SK-N-SH (cell line): ENCODE data around the gene OR11H7. TPM values are rescaled to one million over a fixed set of nuclear protein-coding genes. Genes with fewer than 3 reads are reported as not detected.

Experiments used
- CTCF ChIA-PET: fragments of 300-600, 350-600 bp; formaldehyde crosslinking; extraction: SDS; loops from one replicate; lab custom pipeline; 2021; lab: Yijun Ruan, JAX
- POLR2A ChIA-PET: fragments of 350-600 bp; sonication (Branson Sonifier 250); formaldehyde crosslinking; extraction: SDS; loops from one replicate; lab custom pipeline; 2020; ENCODE audit warnings: antibody characterized with exemption, inconsistent platforms; lab: Yijun Ruan, JAX
- DNase-seq: peaks from one replicate; pipeline ENCODE4 v3.0.0; 2012
- H2AFZ ChIP-seq: fragments of 200-600 bp; sonication (generic); 2 replicates; pipeline ENCODE4 v1.8.1; 2016; ENCODE audit warnings: antibody characterized with exemption, mild to moderate bottlenecking, low read depth
- H3F3A ChIP-seq: fragments of 200-600 bp; sonication (generic); replicated peaks from 2 replicates; pipeline ENCODE3; 2016; ENCODE audit warnings: antibody characterized with exemption, mild to moderate bottlenecking; ENCODE audit not compliant: insufficient read depth
- H3K27ac ChIP-seq, 2 experiments: fragments of 200-500 bp in 1 of 2; fragments of 200-600 bp in 1 of 2; sonication (Bioruptor generic) in 1 of 2; sonication (generic), shearing (Covaris generic) in 1 of 2; 2 replicates each; pipeline versions ENCODE4 v1.5.1 to v1.6.1; 2014 to 2016; ENCODE audit warnings: low read depth in 2 of 2, inconsistent platforms in 1 of 2, low read length in 1 of 2, mild to moderate bottlenecking in 1 of 2, mixed read lengths in 1 of 2
- H3K27me3 ChIP-seq: fragments of 200-600 bp; sonication (generic), shearing (Covaris generic); 2 replicates; pipeline ENCODE4 v1.6.1; 2016; ENCODE audit warnings: mixed run types; ENCODE audit not compliant: insufficient read depth
- H3K36me3 ChIP-seq, 2 experiments: fragments of 200-500 bp in 1 of 2; fragments of 200-600 bp in 1 of 2; sonication (Bioruptor generic) in 1 of 2; sonication (generic) in 1 of 2; replicated peaks in 1 of 2; 2 replicates each; pipeline versions ENCODE3 to v1.5.1; 2014 to 2016; ENCODE audit warnings: low read length in 1 of 2, mild to moderate bottlenecking in 1 of 2; ENCODE audit not compliant: insufficient read depth in 2 of 2, control insufficient read depth in 1 of 2
- H3K4me1 ChIP-seq, 2 experiments: fragments of 200-500 bp in 1 of 2; fragments of 200-600 bp in 1 of 2; sonication (Bioruptor generic) in 1 of 2; sonication (generic), shearing (Covaris generic) in 1 of 2; 2 replicates each; pipeline versions ENCODE4 v1.5.1 to v1.6.1; 2014 to 2016; ENCODE audit warnings: low read depth in 1 of 2, low read length in 1 of 2, mixed run types in 1 of 2; ENCODE audit not compliant: insufficient read depth in 2 of 2, control insufficient read depth in 1 of 2
- H3K4me2 ChIP-seq: fragments of 200-600 bp; sonication (generic), shearing (Covaris generic); 2 replicates; pipeline ENCODE4 v1.6.1; 2017; ENCODE audit warnings: mixed run types
- H3K4me3 ChIP-seq, 2 experiments: fragments of 200-500 bp in 1 of 2; fragments of 200-600 bp in 1 of 2; sonication (Bioruptor generic) in 1 of 2; sonication (generic), shearing (Covaris generic) in 1 of 2; 2 replicates each; pipeline versions ENCODE4 v1.5.1 to v1.8.1; 2014 to 2016; ENCODE audit warnings: low read depth in 2 of 2, inconsistent platforms in 1 of 2, low read length in 1 of 2, mild to moderate bottlenecking in 1 of 2, mixed read lengths in 1 of 2, moderate library complexity in 1 of 2
- H3K79me2 ChIP-seq: fragments of 200-600 bp; sonication (generic); 2 replicates; pipeline ENCODE4 v1.8.1; 2017; ENCODE audit warnings: mild to moderate bottlenecking; ENCODE audit not compliant: insufficient read depth
- H3K9ac ChIP-seq: fragments of 200-600 bp; sonication (generic); 2 replicates; pipeline ENCODE4 v1.6.1; 2017; ENCODE audit warnings: mixed run types
- H3K9me2 ChIP-seq: fragments of 200-600 bp; sonication (generic); 2 replicates; pipeline ENCODE4 v1.6.1; 2017; ENCODE audit warnings: mixed run types
- H3K9me3 ChIP-seq: fragments of 200-600 bp; sonication (generic); 2 replicates; pipeline ENCODE4 v1.6.1; 2017; ENCODE audit warnings: mixed run types, mild to moderate bottlenecking, moderate library complexity
- H4K20me1 ChIP-seq: fragments of 200-600 bp; sonication (generic); 2 replicates; pipeline ENCODE4 v1.6.1; 2017; ENCODE audit warnings: mild to moderate bottlenecking, mixed run types; ENCODE audit not compliant: insufficient read depth
- CHD2 ChIP-seq: fragments of 150-350 bp; IDR thresholded peaks from 2 replicates; pipeline ENCODE4 v1.6.1; 2018; ENCODE audit warnings: low read length; ENCODE audit not compliant: partially characterized antibody
- ELF1 ChIP-seq: IDR thresholded peaks from 2 replicates; pipeline ENCODE4 v1.4.0; 2012
- FOSL2 ChIP-seq: IDR thresholded peaks from 2 replicates; pipeline ENCODE4 v1.4.0; 2012; ENCODE audit warnings: low read depth, mild to moderate bottlenecking, moderate library complexity, borderline replicate concordance
- FOXM1 ChIP-seq: IDR thresholded peaks from 2 replicates; pipeline ENCODE4 v1.4.0; 2012; ENCODE audit warnings: low read depth, mild to moderate bottlenecking
- GATA2 ChIP-seq: sonication (generic); formaldehyde crosslinking; IDR thresholded peaks from 2 replicates; pipeline ENCODE4 v1.5.0; 2020; ENCODE audit warnings: mild to moderate bottlenecking, missing genetic modification reagents
- MEF2A ChIP-seq: IDR thresholded peaks from 2 replicates; pipeline ENCODE4 v1.4.0; 2012; ENCODE audit warnings: low read depth, borderline replicate concordance
- MXI1 ChIP-seq: IDR thresholded peaks from 2 replicates; pipeline ENCODE4 v1.6.1; 2012; ENCODE audit warnings: mild to moderate bottlenecking, low read depth, low read length, improper control_type of control experiment
- NFIC ChIP-seq: IDR thresholded peaks from 2 replicates; pipeline ENCODE4 v1.4.0; 2012; ENCODE audit warnings: borderline replicate concordance
- REST ChIP-seq: IDR thresholded peaks from 2 replicates; pipeline ENCODE4 v1.6.1; 2012; ENCODE audit warnings: mild to moderate bottlenecking, low read depth, low read length, moderate library complexity
- RFX5 ChIP-seq: IDR thresholded peaks from 2 replicates; pipeline ENCODE4 v1.6.1; 2012; ENCODE audit warnings: mild to moderate bottlenecking, improper control_type of control experiment, low read length
- TAF1 ChIP-seq: IDR thresholded peaks from 2 replicates; pipeline ENCODE4 v1.6.1; 2012; ENCODE audit warnings: low read depth, mild to moderate bottlenecking, low read length, moderate library complexity, borderline replicate concordance
- WGBS: methylation state at CpG from one replicate; pipeline ENCODE4 v1.1.6; 2017; ENCODE audit warnings: low lambda C conversion rate; 5-methylcytosine and 5-hydroxymethylcytosine counted together
- polyA plus RNA-seq, 3 experiments: library from polyadenylated mRNA; depleted of rRNA; stranded (reverse); fragments of >200 nt; gene quantifications; 2 replicates each; pipeline ENCODE4 v1.2.3, GENCODE V29; 2012
- TF ChIP-seq, protein P1 (sequence below): IDR thresholded peaks from 2 replicates; pipeline ENCODE4 v1.4.0; 2012; ENCODE audit warnings: low read depth, borderline replicate concordance

OR11H7 gene
- polyA plus RNA-seq, 1 of the 3 experiments (the other 2 are of a cell fraction), result not detected

DNA sequence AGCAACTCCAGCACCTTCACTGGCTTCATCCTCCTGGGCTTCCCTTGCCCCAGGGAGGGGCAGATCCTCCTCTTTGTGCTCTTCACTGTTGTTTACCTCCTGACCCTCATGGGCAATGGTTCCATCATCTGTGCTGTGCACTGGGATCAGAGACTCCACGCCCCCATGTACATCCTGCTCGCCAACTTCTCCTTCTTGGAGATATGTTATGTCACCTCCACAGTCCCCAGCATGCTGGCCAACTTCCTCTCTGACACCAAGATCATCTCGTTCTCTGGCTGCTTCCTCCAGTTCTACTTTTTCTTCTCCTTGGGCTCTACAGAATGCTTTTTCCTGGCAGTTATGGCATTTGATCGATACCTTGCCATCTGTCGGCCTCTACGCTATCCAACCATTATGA, 31.3 kb upstream of the OR11H7 start:
- TF ChIP-seq, protein P1, sequence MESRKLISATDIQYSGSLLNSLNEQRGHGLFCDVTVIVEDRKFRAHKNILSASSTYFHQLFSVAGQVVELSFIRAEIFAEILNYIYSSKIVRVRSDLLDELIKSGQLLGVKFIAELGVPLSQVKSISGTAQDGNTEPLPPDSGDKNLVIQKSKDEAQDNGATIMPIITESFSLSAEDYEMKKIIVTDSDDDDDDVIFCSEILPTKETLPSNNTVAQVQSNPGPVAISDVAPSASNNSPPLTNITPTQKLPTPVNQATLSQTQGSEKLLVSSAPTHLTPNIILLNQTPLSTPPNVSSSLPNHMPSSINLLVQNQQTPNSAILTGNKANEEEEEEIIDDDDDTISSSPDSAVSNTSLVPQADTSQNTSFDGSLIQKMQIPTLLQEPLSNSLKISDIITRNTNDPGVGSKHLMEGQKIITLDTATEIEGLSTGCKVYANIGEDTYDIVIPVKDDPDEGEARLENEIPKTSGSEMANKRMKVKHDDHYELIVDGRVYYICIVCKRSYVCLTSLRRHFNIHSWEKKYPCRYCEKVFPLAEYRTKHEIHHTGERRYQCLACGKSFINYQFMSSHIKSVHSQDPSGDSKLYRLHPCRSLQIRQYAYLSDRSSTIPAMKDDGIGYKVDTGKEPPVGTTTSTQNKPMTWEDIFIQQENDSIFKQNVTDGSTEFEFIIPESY, result no peak
- TF ChIP-seq FOSL2, result no peak
- TF ChIP-seq MXI1, result no peak
- TF ChIP-seq CHD2, result no peak
- TF ChIP-seq TAF1, result no peak
- no peak for TF ChIP-seq NFIC
- Histone ChIP-seq H2AFZ (no peak overlapping the region), H4K20me1 (no peaks in the 10 kb centered on the region), H3K27ac (no peak overlapping the region), H3K9me2 (no peaks in the 10 kb centered on the region), H3K4me3 (no peak overlapping the region), H3F3A (no peaks in the 10 kb centered on the region), H3K4me2 (no peak overlapping the region), H3K36me3 (no peaks in the 10 kb centered on the region), H3K4me1 (no peaks in the 10 kb centered on the region), H3K9me3 (no peaks in the 10 kb centered on the region), H3K79me2 (no peaks in the 10 kb centered on the region), H3K27me3 (peaks cover 29% of the 10 kb centered on the region), H3K9ac (no peak overlapping the region)
- CTCF ChIA-PET, result no interaction called here
- WGBS, result 21% methylated on average over 5 of the region's 6 CpGs
- no peak for DNase-seq
- POLR2A ChIA-PET, result no interaction called here

DNA sequence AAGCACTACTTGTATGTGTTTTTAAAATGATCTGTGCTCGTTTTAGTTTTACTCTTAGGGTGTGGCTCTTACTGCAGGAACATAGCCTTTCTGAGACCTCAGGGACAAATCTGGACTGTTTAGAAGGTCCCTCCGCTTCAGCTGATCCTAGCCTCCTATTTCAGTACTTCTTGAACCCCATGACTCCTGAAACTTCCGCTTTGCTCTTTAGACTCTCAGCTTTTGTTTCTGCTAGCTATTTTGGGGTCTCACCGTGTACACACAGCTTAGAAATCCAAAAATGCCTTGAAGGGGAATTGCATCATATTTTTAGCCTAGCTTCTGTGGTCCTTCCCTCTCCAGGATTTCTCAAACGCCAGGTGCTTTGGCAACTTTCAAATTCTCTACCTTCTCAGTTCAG, 29.8 kb upstream of the OR11H7 start:
- Histone ChIP-seq H3K9ac (no peak overlapping the region), H3F3A (no peaks in the 10 kb centered on the region), H4K20me1 (no peaks in the 10 kb centered on the region), H2AFZ (0 out of 2 replicates have a peak overlapping the region, but pooled peaks have one; percentile 10), H3K36me3 (no peaks in the 10 kb centered on the region), H3K27me3 (peaks cover 21% of the 10 kb centered on the region), H3K79me2 (no peaks in the 10 kb centered on the region), H3K4me1 (no peaks in the 10 kb centered on the region), H3K4me3 (no peak overlapping the region), H3K4me2 (no peak overlapping the region), H3K27ac (no peak overlapping the region), H3K9me3 (no peaks in the 10 kb centered on the region), H3K9me2 (no peaks in the 10 kb centered on the region)
- DNase-seq, result no peak
- no peak for TF ChIP-seq MXI1
- no peak for TF ChIP-seq MEF2A
- no peak for TF ChIP-seq RFX5
- no peak for TF ChIP-seq ELF1
- WGBS, result 3% methylated on average over 5 of the region's 5 CpGs
- POLR2A ChIA-PET, result no interaction called here
- CTCF ChIA-PET, result no interaction called here

DNA sequence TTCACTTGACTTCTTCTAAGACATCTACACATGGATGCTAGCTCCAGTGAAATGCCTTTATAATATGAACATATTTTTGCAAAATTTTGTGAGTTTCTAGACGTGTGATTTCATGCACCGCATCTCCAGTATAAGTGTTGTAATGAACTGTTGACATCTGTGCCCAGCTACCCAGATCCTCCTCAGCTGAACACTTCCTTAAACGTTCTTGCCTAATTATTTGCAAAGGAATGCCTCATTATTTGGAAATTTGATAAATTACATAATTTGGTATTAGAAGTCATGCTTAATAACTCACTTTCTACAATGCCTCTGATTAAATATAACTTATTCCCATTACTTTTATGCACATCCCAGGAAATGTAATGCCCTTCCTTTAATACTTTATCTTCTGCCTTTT, 24.1 kb upstream of the OR11H7 start:
- no peaks in the 10 kb centered on the region for H3K4me1 ChIP-seq
- POLR2A ChIA-PET, result no interaction called here
- H3K9me2 ChIP-seq, result no peaks in the 10 kb centered on the region
- H3K36me3 ChIP-seq, result no peaks in the 10 kb centered on the region
- 17% methylated on average over 3 of the region's 3 CpGs for WGBS
- H4K20me1 ChIP-seq, result no peaks in the 10 kb centered on the region
- no peak overlapping the region for H3K4me2 ChIP-seq
- H3K27me3 ChIP-seq, result peaks cover 5% of the 10 kb centered on the region; the same call in 1 of the 2 replicates
- H3K27ac ChIP-seq, result no peak overlapping the region
- TF ChIP-seq REST (no peak), ELF1 (no peak), FOXM1 (no peak), RFX5 (no peak), GATA2 (no peak), TAF1 (no peak)
- CTCF ChIA-PET, result no interaction called here
- no peak overlapping the region for H2AFZ ChIP-seq
- H3K4me3 ChIP-seq, result no peak overlapping the region
- no peak overlapping the region for H3K9ac ChIP-seq
- H3K9me3 ChIP-seq, result no peaks in the 10 kb centered on the region; the same call in 1 of the 2 replicates
- H3K79me2 ChIP-seq, result no peaks in the 10 kb centered on the region
- H3F3A ChIP-seq, result no peaks in the 10 kb centered on the region
- DNase-seq, result no peak
